Panc1 (cell line): Measurements from ENCODE around the gene CAST. TPM values are rescaled to one million over a fixed set of nuclear protein-coding genes. Genes with fewer than 3 reads are reported as not detected.

Experiments used
- ATAC-seq: fragments of 200-7000 bp; cut with Tn5 transposase; 2 replicates; pipeline ENCODE4 v1.9.1; 2020; ENCODE audit warnings: mild to moderate bottlenecking, moderate library complexity
- BruUV-seq: library from RNA; stranded (reverse); fragments of 400-500 nt; replicated peaks from 2 replicates; lab custom pipeline; 2021; lab: Mats Ljungman, UMichigan
- CTCF ChIA-PET: fragments of 300-600 bp; sonication (Branson Sonifier 250); formaldehyde crosslinking; loops from one replicate; lab custom pipeline; 2022; ENCODE audit warnings: antibody characterized with exemption; lab: Charles Lee
- POLR2A ChIA-PET: fragments of 300-600 bp; sonication (Branson Sonifier 250); formaldehyde crosslinking; loops from one replicate; lab custom pipeline; 2022; ENCODE audit warnings: antibody characterized with exemption; lab: Charles Lee
- DNase-seq: peaks from one replicate; pipeline ENCODE4 v3.0.0-alpha.2; 2010; ENCODE audit warnings: low read depth, low spot score
- H3K27ac ChIP-seq: 2 replicates; pipeline ENCODE4 v1.5.1; 2011; ENCODE audit warnings: mild to moderate bottlenecking, low read length, inconsistent platforms
- H3K27me3 ChIP-seq: fragments of 200-500 bp; sonication (Bioruptor generic); 2 replicates; pipeline ENCODE4 v1.6.0; 2014; ENCODE audit warnings: low read length, inconsistent platforms; ENCODE audit not compliant: control insufficient read depth, insufficient read depth
- H3K36me3 ChIP-seq: fragments of 200-500 bp; sonication (Bioruptor generic); 2 replicates; pipeline ENCODE4 v1.5.1; 2014; ENCODE audit warnings: inconsistent platforms, mild to moderate bottlenecking, low read length, moderate library complexity; ENCODE audit not compliant: control insufficient read depth, insufficient read depth
- H3K4me1 ChIP-seq: 2 replicates; pipeline ENCODE4 v1.5.1; 2011; ENCODE audit warnings: inconsistent platforms, mild to moderate bottlenecking, low read length, moderate library complexity; ENCODE audit not compliant: control insufficient read depth, insufficient read depth
- H3K4me3 ChIP-seq, 2 experiments: 2 replicates each; pipeline ENCODE4 v1.5.1; 2011 to 2012; ENCODE audit warnings: low read depth in 2 of 2, low read length in 2 of 2, mild to moderate bottlenecking in 2 of 2, inconsistent platforms in 1 of 2, moderate library complexity in 1 of 2
- H3K9me3 ChIP-seq: fragments of 200-500 bp; sonication (Bioruptor generic); 2 replicates; pipeline ENCODE4 v1.5.1; 2014; ENCODE audit warnings: low read depth, mild to moderate bottlenecking, inconsistent platforms, low read length, moderate library complexity; ENCODE audit not compliant: control insufficient read depth, insufficient read depth
- CTCF ChIP-seq: fragments of 450-650 bp; IDR thresholded peaks from 2 replicates; pipeline ENCODE4 v1.5.1; 2017; ENCODE audit warnings: mild to moderate bottlenecking
- POLR2AphosphoS5 ChIP-seq: IDR thresholded peaks from 2 replicates; pipeline ENCODE4 v1.6.1; 2012; ENCODE audit warnings: mild to moderate bottlenecking, low read depth, low read length, moderate library complexity
- REST ChIP-seq, 2 experiments: IDR thresholded peaks; 2 replicates each; pipeline ENCODE4 v1.6.1; 2011 to 2012; ENCODE audit warnings: low read depth in 2 of 2, control low read depth in 1 of 2, low read length in 1 of 2, mild to moderate bottlenecking in 1 of 2, moderate library complexity in 1 of 2; ENCODE audit not compliant: insufficient read depth in 1 of 2
- SIN3A ChIP-seq: IDR thresholded peaks from 2 replicates; pipeline ENCODE4 v1.6.1; 2012; ENCODE audit warnings: low read depth, mild to moderate bottlenecking, low read length, moderate library complexity, borderline replicate concordance; ENCODE audit not compliant: insufficient read depth
- TCF7L2 ChIP-seq: IDR thresholded peaks from 2 replicates; pipeline ENCODE4 v1.6.1; 2011; ENCODE audit warnings: mild to moderate bottlenecking, low read depth, low read length, inconsistent platforms
- in situ Hi-C: cut with HindIII; loops from 2 replicates; pipeline ENCODE4 v1.10.0; 2016; ENCODE audit warnings: low sequenced_read_pairs, low pct_unique_long_range_greater_than_20kb
- intact Hi-C: fragments of 100-400 bp; cut with micrococcal nuclease; formaldehyde crosslinking; loops from one replicate; pipeline ENCODE4 v1.10.0; 2022; ENCODE audit not compliant: unreplicated experiment
- total RNA-seq: library from RNA; stranded (reverse); gene quantifications from one replicate; pipeline ENCODE4 v1.2.1, GENCODE V29; 2021; ENCODE audit not compliant: unreplicated experiment

Gene CAST
- total RNA-seq, 1 experiment from 2014 or later: 212 TPM

- no TSS peak for BruUV-seq
- no peak for TF ChIP-seq REST (IDR thresholded peaks at IDR 0.05; ENCODE audit: insufficient read depth in 1 of 2, low read depth in 2 of 2, low read length in 1 of 2)
- no peak for TF ChIP-seq POLR2AphosphoS5
- no peak for TF ChIP-seq CTCF
- no peak for TF ChIP-seq SIN3A
- TF ChIP-seq TCF7L2: no peak
- in situ Hi-C loops: no loop called here
- peak; percentile 72 for ATAC-seq
- DNase-seq: peak; percentile 54
- Histone ChIP-seq H3K36me3 (no peaks in the 10 kb centered on the region), H3K4me1 (no peaks in the 10 kb centered on the region), H3K27me3 (no peaks in the 10 kb centered on the region; the same call in 1 of the 2 replicates), H3K9me3 (no peaks in the 10 kb centered on the region), H3K4me3 (no peak overlapping the region), H3K27ac (no peak overlapping the region)
- intact Hi-C loops: no loop called here
- ChIA-PET CTCF (no interaction called here), POLR2A (no interaction called here)
These were observed 32.4 kb upstream of the CAST start for GRCh38 chr5:96629774-96630173.

- intact Hi-C loops: no loop called here
These were observed 28.4 kb upstream of the CAST start for GRCh38 chr5:96633820-96634219.

More at GRCh38 chr5:96633820-96634219, 28.4 kb upstream of the CAST start:
- Histone ChIP-seq H3K4me1 (no peaks in the 10 kb centered on the region), H3K27ac (no peak overlapping the region), H3K36me3 (no peaks in the 10 kb centered on the region), H3K27me3 (peaks cover 8% of the 10 kb centered on the region), H3K9me3 (no peaks in the 10 kb centered on the region), H3K4me3 (no peak overlapping the region)
- no peak for TF ChIP-seq POLR2AphosphoS5
- no peak for TF ChIP-seq REST (IDR thresholded peaks at IDR 0.05; ENCODE audit: insufficient read depth in 1 of 2, low read depth in 2 of 2, low read length in 1 of 2)
- TF ChIP-seq TCF7L2: no peak
- no peak for TF ChIP-seq CTCF
- no peak for TF ChIP-seq SIN3A
- in situ Hi-C loops: no loop called here
- POLR2A ChIA-PET: no interaction called here
- DNase-seq (no peak), ATAC-seq (no peak)
- CTCF ChIA-PET: no interaction called here
- BruUV-seq: no TSS peak
